Measurements from ENCODE around the gene BRI3BP.
"Not testable (repeated sequence)": the region's sequence is repeated elsewhere in the genome, so short reads cannot be mapped to it uniquely, and the experiment has no call there.

Gene BRI3BP

GRCh38 chr12:125023065-125023464 is 29.6 kb downstream of the BRI3BP start:
- DNase-seq (ENCODE audit: low spot score) = no peak

GRCh38 chr12:125024949-125025563 is 31.6 kb downstream of the BRI3BP start:
- no peak for DNase-seq (ENCODE audit: low spot score)

GRCh38 chr12:125025606-125026235 is 32.3 kb downstream of the BRI3BP start:
- no peak for DNase-seq (ENCODE audit: low spot score)

- DNase-seq (ENCODE audit: low spot score) = no peak
Observed at GRCh38 chr12:125028106-125028505, 34.7 kb downstream of the BRI3BP start.

GRCh38 chr12:125029761-125030358 is 36.4 kb downstream of the BRI3BP start:
- DNase-seq (ENCODE audit: low spot score) = no peak

- DNase-seq (ENCODE audit: low spot score) = not testable (repeated sequence)
Observed at GRCh38 chr12:125031471-125031870, 38.0 kb downstream of the BRI3BP start.

GRCh38 chr12:125032466-125033152 is 39.2 kb downstream of the BRI3BP start:
- DNase-seq (ENCODE audit: low spot score) = no peak

GRCh38 chr12:125033288-125033687 is 39.8 kb downstream of the BRI3BP start:
- no peak for DNase-seq (ENCODE audit: low spot score)

- DNase-seq (ENCODE audit: low spot score) = no peak
Observed at GRCh38 chr12:125038976-125039625, 45.7 kb downstream of the BRI3BP start.

- no peak for DNase-seq (ENCODE audit: low spot score)
Observed at GRCh38 chr12:125049093-125049458, 55.6 kb downstream of the BRI3BP start.

GRCh38 chr12:125050446-125050845 is 57.0 kb downstream of the BRI3BP start:
- DNase-seq (ENCODE audit: low spot score) = no peak

GRCh38 chr12:125050868-125051267 is 57.4 kb downstream of the BRI3BP start:
- no peak for DNase-seq (ENCODE audit: low spot score)

- no peak for DNase-seq (ENCODE audit: low spot score)
Observed at GRCh38 chr12:125053821-125054220, 60.4 kb downstream of the BRI3BP start.

GRCh38 chr12:125055591-125055990 is 62.1 kb downstream of the BRI3BP start:
- no peak for DNase-seq (ENCODE audit: low spot score)

- DNase-seq (ENCODE audit: low spot score) = no peak
Observed at GRCh38 chr12:125056306-125056705, 62.9 kb downstream of the BRI3BP start.

GRCh38 chr12:125057708-125058107 is 64.3 kb downstream of the BRI3BP start:
- DNase-seq (ENCODE audit: low spot score) = no peak

GRCh38 chr12:125061229-125061628 is 67.8 kb downstream of the BRI3BP start:
- no peak for DNase-seq (ENCODE audit: low spot score)

GRCh38 chr12:125063522-125063921 is 70.1 kb downstream of the BRI3BP start:
- DNase-seq (ENCODE audit: low spot score) = not testable (repeated sequence)

- no peak for DNase-seq (ENCODE audit: low spot score)
Observed at GRCh38 chr12:125064492-125064891, 71.0 kb downstream of the BRI3BP start.

GRCh38 chr12:125065021-125065918 is 71.8 kb downstream of the BRI3BP start, which contains the start of gene AACS:
Gene AACS, plus strand, starts transcription at chr12:125065435. Its CDS starts 150 bp downstream, at chr12:125065585.
- peak; percentile 95 for DNase-seq (ENCODE audit: low spot score)

GRCh38 chr12:125065919-125066570 is 72.6 kb downstream of the BRI3BP start:
- DNase-seq (ENCODE audit: low spot score) = no peak

All from AG08395 (cell line).